Fibroblast of mammary gland (primary cell): ENCODE measurements around the gene PPM1K.

ENCODE experiments used
- DNase-seq: peaks from one replicate; pipeline ENCODE4 v3.0.0-alpha.2; 2010; ENCODE audit warnings: low read depth
- H3K4me3 ChIP-seq: 2 replicates; pipeline ENCODE4 v1.5.1; 2011; ENCODE audit warnings: low read depth, mild to moderate bottlenecking, low read length, moderate library complexity; ENCODE audit not compliant: control insufficient read depth
- TF ChIP-seq, protein P1 (sequence below): conservative IDR thresholded peaks from 2 replicates; pipeline ENCODE4 v1.5.1; 2011; ENCODE audit warnings: low read depth, low read length, inconsistent platforms; ENCODE audit not compliant: control insufficient read depth, insufficient read depth

The PPM1K gene

DNA sequence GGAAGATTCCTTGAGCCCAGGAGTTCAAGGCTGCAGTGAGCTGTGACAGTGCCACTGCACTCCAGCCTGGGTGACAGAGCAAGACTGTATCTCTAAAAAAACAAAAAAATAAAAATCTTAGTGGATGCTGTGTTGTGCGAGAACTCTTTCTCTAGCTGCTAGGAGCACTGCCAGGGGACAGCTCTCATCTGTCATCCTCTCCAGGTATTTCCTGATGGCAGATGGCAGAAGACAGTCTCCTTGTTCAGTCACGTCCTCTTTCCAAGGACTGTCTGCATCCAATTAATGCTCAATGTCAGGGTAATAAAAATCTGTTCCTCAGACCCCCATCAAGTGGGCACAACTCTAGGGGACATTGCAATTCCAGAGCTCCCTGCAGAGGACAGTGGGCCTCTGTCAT is 29.2 kb downstream of the PPM1K start:
- TF ChIP-seq, protein P1, sequence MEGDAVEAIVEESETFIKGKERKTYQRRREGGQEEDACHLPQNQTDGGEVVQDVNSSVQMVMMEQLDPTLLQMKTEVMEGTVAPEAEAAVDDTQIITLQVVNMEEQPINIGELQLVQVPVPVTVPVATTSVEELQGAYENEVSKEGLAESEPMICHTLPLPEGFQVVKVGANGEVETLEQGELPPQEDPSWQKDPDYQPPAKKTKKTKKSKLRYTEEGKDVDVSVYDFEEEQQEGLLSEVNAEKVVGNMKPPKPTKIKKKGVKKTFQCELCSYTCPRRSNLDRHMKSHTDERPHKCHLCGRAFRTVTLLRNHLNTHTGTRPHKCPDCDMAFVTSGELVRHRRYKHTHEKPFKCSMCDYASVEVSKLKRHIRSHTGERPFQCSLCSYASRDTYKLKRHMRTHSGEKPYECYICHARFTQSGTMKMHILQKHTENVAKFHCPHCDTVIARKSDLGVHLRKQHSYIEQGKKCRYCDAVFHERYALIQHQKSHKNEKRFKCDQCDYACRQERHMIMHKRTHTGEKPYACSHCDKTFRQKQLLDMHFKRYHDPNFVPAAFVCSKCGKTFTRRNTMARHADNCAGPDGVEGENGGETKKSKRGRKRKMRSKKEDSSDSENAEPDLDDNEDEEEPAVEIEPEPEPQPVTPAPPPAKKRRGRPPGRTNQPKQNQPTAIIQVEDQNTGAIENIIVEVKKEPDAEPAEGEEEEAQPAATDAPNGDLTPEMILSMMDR: no peak
- no peak for DNase-seq
- H3K4me3 ChIP-seq: no peak overlapping the region

- DNase-seq: no peak
- no peak overlapping the region for H3K4me3 ChIP-seq
- TF ChIP-seq, protein P1: no peak
Measured at GRCh38 chr4:88251924-88252323, 32.4 kb downstream of the PPM1K start.

- no peak overlapping the region for H3K4me3 ChIP-seq
- no peak for DNase-seq
- TF ChIP-seq, protein P1: no peak
Measured at GRCh38 chr4:88247148-88247547, 37.2 kb downstream of the PPM1K start.

DNA sequence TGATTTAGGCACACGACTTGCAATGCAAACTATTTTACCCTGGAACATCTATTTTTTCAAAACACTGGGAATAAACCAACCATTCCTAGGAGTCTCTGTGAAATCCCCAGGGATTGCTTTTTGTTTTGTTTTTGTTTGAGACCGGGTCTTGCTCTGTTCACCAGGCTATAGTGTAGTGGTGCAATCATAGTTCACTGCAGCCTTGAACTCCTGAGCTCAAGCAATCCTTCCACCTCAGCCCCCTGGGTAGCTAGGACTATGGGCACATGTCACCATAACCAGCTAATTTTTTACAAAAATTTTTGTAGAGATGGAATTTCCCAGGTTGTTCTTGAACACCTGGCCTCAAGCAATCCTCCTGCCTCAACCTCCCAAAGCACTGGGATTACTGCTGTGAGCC is 37.8 kb downstream of the PPM1K start:
- DNase-seq: no peak
- TF ChIP-seq, protein P1: no peak

GRCh38 chr4:88244816-88245579 is 39.4 kb downstream of the PPM1K start:
- no peak for DNase-seq
- TF ChIP-seq, protein P1: no peak
- H3K4me3 ChIP-seq: no peak overlapping the region

More for the DNA sequence above, 37.8 kb downstream of the PPM1K start:
- H3K4me3 ChIP-seq: no peak overlapping the region

DNA sequence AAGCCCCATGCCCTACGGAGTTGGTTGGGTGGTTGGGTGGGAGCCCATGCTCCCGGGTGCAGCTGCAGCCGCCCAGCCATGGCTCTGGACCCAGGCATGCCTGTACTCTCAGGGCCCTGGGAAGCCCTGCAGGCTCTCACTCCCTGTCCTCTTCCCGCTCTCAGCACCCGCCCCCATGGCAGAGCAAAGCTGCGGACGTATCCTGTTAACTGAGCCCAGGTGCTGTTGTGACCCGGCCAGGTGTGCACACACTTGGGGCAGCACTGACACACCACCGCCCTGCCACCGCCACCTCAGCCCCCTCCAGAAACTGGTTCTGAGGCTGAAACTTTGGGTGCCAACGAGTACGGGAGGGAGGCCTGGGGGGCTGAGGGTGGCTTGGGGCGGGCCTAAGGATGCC is 40.3 kb downstream of the PPM1K start:
- TF ChIP-seq, protein P1: no peak
- no peak overlapping the region for H3K4me3 ChIP-seq
- DNase-seq: no peak
